Spleen (tissue), 7 donors: ENCODE measurements around the gene TUBGCP2.

ENCODE experiments used
- CTCF ChIP-seq, 11 experiments: fragments of 200-600 bp in 7 of 11; fragments of 450-650 bp in 4 of 11; sonication (generic) in 4 of 11; IDR thresholded peaks in 8 of 11; conservative IDR thresholded peaks in 3 of 11; 1 replicate in 7 of 11; 2 replicates in 4 of 11; pipeline versions ENCODE4 v1.4.0 to v1.8.0; 2016 to 2021; ENCODE audit warnings: antibody characterized with exemption in 11 of 11, inconsistent platforms in 4 of 11, mild to moderate bottlenecking in 1 of 11
- POLR2AphosphoS5 ChIP-seq, 3 donors: sonication (generic); formaldehyde crosslinking; IDR thresholded peaks; one replicate each; pipeline ENCODE4 v1.5.1; 2017; ENCODE audit warnings: antibody characterized with exemption in 3 of 3
- donor health status: DM: no; HTN: no; CAD: no; lungs with moderate emphysema.
- donor health status: DM: no; HTN: no; CAD: no.
- donor health status: DM: no; HTN: no; CAD: no.

DNA sequence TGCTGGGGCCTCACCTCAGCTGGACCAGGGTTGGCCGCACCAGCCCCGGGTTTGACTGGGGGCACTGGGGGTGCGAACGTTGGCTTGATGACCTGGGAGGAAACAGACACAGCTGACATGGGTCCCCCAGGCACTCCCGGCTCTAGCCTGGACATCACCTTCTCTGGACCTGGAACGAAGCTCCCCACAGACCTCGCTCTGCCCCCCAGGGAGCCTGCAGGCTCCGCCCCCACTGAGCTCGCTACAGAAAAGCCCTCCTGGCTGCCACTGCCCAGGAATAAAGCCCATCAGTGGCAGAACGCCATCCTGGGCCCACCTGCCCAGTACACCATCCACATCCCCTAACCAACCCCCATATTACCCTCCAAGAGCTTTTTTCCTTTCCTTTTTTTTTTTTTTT is 45.0 kb downstream of the TUBGCP2 start:
- TF ChIP-seq CTCF (IDR thresholded peaks at IDR 0.05 in 8 of 11, conservative IDR thresholded peaks at IDR 0.05 in 3 of 11) = no peak
- peak in 1 of 3 donors; percentile 30 for TF ChIP-seq POLR2AphosphoS5 (IDR thresholded peaks at IDR 0.05)
